ENCODE measurements around the gene PILRA.
"Not testable (repeated sequence)": the region's sequence is repeated elsewhere in the genome, so short reads cannot be mapped to it uniquely, and the experiment has no call there.

PILRA gene

GRCh38 chr7:100373261-100373831, at the start of gene PILRA:
PILRA (plus strand) TSS chr7:100373487; CDS start chr7:100373657, 170 bp downstream.
- DNase-seq: peak; percentile 19

GRCh38 chr7:100324194-100324593, 49.1 kb upstream of the PILRA start:
- DNase-seq: not testable (repeated sequence)

- not testable (repeated sequence) for DNase-seq
These were observed 47.6 kb upstream of the PILRA start for GRCh38 chr7:100325671-100326070.

- DNase-seq: not testable (repeated sequence)
These were observed 46.4 kb upstream of the PILRA start for GRCh38 chr7:100326914-100327313.

GRCh38 chr7:100335566-100336466, 37.5 kb upstream of the PILRA start:
- DNase-seq: peak; percentile 84

- not testable (repeated sequence) for DNase-seq
These were observed 35.1 kb upstream of the PILRA start for GRCh38 chr7:100338083-100338696.

- DNase-seq: not testable (repeated sequence)
These were observed 32.0 kb upstream of the PILRA start for GRCh38 chr7:100341286-100341685.

GRCh38 chr7:100342765-100343164, 30.5 kb upstream of the PILRA start:
- DNase-seq: no peak

GRCh38 chr7:100344124-100344559, 29.1 kb upstream of the PILRA start:
- not testable (repeated sequence) for DNase-seq

GRCh38 chr7:100344560-100345287, 28.6 kb upstream of the PILRA start:
- not testable (repeated sequence) for DNase-seq

- DNase-seq: peak; percentile 36
These were observed 28.0 kb upstream of the PILRA start for GRCh38 chr7:100345288-100345672.

- no peak for DNase-seq
These were observed 26.4 kb upstream of the PILRA start for GRCh38 chr7:100346921-100347320.

- DNase-seq: no peak
These were observed 24.5 kb upstream of the PILRA start for GRCh38 chr7:100348805-100349204.

- DNase-seq: no peak
These were observed 23.5 kb upstream of the PILRA start for GRCh38 chr7:100349757-100350156.

- no peak for DNase-seq
These were observed 21.6 kb upstream of the PILRA start for GRCh38 chr7:100351657-100352058.

- not testable (repeated sequence) for DNase-seq
These were observed 21.0 kb upstream of the PILRA start for GRCh38 chr7:100352230-100352781.

- no peak for DNase-seq
These were observed 20.2 kb upstream of the PILRA start for GRCh38 chr7:100352984-100353684.

- DNase-seq: no peak
These were observed 19.5 kb upstream of the PILRA start for GRCh38 chr7:100353685-100354330.

GRCh38 chr7:100356416-100357068, 16.7 kb upstream of the PILRA start:
- DNase-seq: no peak

- no peak for DNase-seq
These were observed 16.1 kb upstream of the PILRA start for GRCh38 chr7:100357131-100357561.
